AG04450 (cell line): Measurements from ENCODE around the gene MYRFL. TPM values are rescaled to one million over a fixed set of nuclear protein-coding genes. Genes with fewer than 3 reads are reported as not detected.
A peak's percentile ranks its signal among the peaks of the same experiment; 100 is the strongest.

ENCODE experiments used
- CTCF ChIA-PET: fragments of 300-600, 350-600 bp; formaldehyde crosslinking; extraction: SDS; loops from one replicate; lab custom pipeline; 2022; ENCODE audit warnings: antibody characterized with exemption, inconsistent platforms; lab: Charles Lee
- POLR2A ChIA-PET: fragments of 350-600 bp; formaldehyde crosslinking; extraction: SDS; loops from one replicate; lab custom pipeline; 2021; ENCODE audit warnings: antibody characterized with exemption, inconsistent platforms; lab: Yijun Ruan, JAX
- DNase-seq: peaks from one replicate; pipeline ENCODE4 v3.0.0-alpha.2; 2011; ENCODE audit warnings: low read depth, low spot score
- H3K27ac ChIP-seq: one replicate; pipeline ENCODE4 v1.5.1; 2012; ENCODE audit warnings: low read depth, low read length, control low read depth
- H3K27me3 ChIP-seq: one replicate; pipeline ENCODE4 v1.6.0; 2012; ENCODE audit warnings: low read length; ENCODE audit not compliant: control insufficient read depth, insufficient read depth
- H3K4me3 ChIP-seq: 2 replicates; pipeline ENCODE4 v1.5.1; 2011; ENCODE audit warnings: mild to moderate bottlenecking, low read depth, low read length, control low read depth
- H3K9me3 ChIP-seq: 2 replicates; pipeline ENCODE4 v1.5.1; 2012; ENCODE audit warnings: low read length; ENCODE audit not compliant: control insufficient read depth, insufficient read depth
- polyA plus RNA-seq: library from polyadenylated mRNA; depleted of rRNA; stranded (reverse); fragments of >200 nt; gene quantifications from 2 replicates; pipeline ENCODE4 v1.2.3, GENCODE V29; 2011
- TF ChIP-seq, protein P1 (sequence below): IDR thresholded peaks from 2 replicates; pipeline ENCODE4 v1.5.1; 2011; ENCODE audit warnings: low read depth, low read length, control low read depth, inconsistent platforms

The MYRFL gene
- polyA plus RNA-seq, 1 experiment: not detected

- H3K27ac ChIP-seq: no peak overlapping the region
- no peaks in the 10 kb centered on the region for H3K27me3 ChIP-seq
- H3K9me3 ChIP-seq: no peaks in the 10 kb centered on the region
- H3K4me3 ChIP-seq: no peak overlapping the region
- DNase-seq: no peak
- ChIA-PET CTCF (no interaction called here), POLR2A (no interaction called here)
- TF ChIP-seq, protein P1, sequence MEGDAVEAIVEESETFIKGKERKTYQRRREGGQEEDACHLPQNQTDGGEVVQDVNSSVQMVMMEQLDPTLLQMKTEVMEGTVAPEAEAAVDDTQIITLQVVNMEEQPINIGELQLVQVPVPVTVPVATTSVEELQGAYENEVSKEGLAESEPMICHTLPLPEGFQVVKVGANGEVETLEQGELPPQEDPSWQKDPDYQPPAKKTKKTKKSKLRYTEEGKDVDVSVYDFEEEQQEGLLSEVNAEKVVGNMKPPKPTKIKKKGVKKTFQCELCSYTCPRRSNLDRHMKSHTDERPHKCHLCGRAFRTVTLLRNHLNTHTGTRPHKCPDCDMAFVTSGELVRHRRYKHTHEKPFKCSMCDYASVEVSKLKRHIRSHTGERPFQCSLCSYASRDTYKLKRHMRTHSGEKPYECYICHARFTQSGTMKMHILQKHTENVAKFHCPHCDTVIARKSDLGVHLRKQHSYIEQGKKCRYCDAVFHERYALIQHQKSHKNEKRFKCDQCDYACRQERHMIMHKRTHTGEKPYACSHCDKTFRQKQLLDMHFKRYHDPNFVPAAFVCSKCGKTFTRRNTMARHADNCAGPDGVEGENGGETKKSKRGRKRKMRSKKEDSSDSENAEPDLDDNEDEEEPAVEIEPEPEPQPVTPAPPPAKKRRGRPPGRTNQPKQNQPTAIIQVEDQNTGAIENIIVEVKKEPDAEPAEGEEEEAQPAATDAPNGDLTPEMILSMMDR: no peak
These were observed 69.9 kb downstream of the MYRFL start for GRCh38 chr12:69894800-69895383.

GRCh38 chr12:69896653-69897381 lies 71.8 kb downstream of the MYRFL start:
- H3K27ac ChIP-seq: no peak overlapping the region
- TF ChIP-seq, protein P1: no peak
- no peak overlapping the region for H3K4me3 ChIP-seq
- H3K27me3 ChIP-seq: no peaks in the 10 kb centered on the region
- ChIA-PET CTCF (interaction anchor here (1.1 to 1.3 kb wide), 2 partner anchors 17 to 680 kb away, joined by 3 to 5 read pairs; no protein-coding TSS in a partner anchor), POLR2A (no interaction called here)
- no peaks in the 10 kb centered on the region for H3K9me3 ChIP-seq
- DNase-seq: no peak

GRCh38 chr12:69897744-69898143 lies 72.7 kb downstream of the MYRFL start:
- H3K27ac ChIP-seq: peak overlapping the region; percentile 43
- TF ChIP-seq, protein P1: no peak
- no peak overlapping the region for H3K4me3 ChIP-seq
- CTCF ChIA-PET: interaction anchor here (1.3 to 3.8 kb wide), 2 partner anchors 11 to 679 kb away, joined by 5 to 19 read pairs; no protein-coding TSS in a partner anchor
- POLR2A ChIA-PET: no interaction called here
- H3K9me3 ChIP-seq: no peaks in the 10 kb centered on the region
- DNase-seq: peak; percentile 79
- H3K27me3 ChIP-seq: no peaks in the 10 kb centered on the region

DNA sequence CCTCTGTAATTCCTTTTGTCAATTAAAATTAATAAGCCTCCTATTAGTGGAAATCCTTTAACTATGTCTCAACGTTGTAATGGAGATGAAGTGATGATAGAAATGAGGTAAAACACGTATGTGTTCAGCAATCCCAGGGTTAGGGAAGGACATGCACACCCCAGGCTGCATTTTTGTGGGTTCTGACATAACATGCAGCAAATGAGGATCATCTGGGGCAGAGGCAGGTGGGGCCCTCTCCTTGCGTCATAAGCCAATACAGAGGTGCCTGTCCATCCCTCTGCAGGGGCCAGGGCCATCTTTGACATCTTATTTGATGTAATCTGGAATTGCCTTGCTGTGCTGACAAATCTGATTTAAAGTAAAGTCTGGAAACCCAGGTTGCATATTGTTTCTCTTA lies 73.2 kb downstream of the MYRFL start:
- CTCF ChIA-PET: interaction anchor here (3.8 to 7.2 kb wide), 3 partner anchors 10 to 678 kb away, joined by 19 to 96 read pairs (median 60); no protein-coding TSS in a partner anchor
- peak overlapping the region; percentile 43 for H3K27ac ChIP-seq

More for the DNA sequence above, 73.2 kb downstream of the MYRFL start:
- no peaks in the 10 kb centered on the region for H3K27me3 ChIP-seq
- POLR2A ChIA-PET: interaction anchor here (0.5 kb wide), 1 partner anchor 832 kb away, joined by 3 read pairs; no protein-coding TSS in a partner anchor
- DNase-seq: no peak
- TF ChIP-seq, protein P1: no peak
- H3K4me3 ChIP-seq: no peak overlapping the region
- no peaks in the 10 kb centered on the region for H3K9me3 ChIP-seq
